Nephron progenitor cell (in vitro differentiated cells): Measurements from ENCODE around the gene ITGAE.

Source experiments
- DNase-seq: peaks from one replicate; pipeline ENCODE4 v3.0.0; 2021
- H3K27ac Mint-ChIP-seq: 2 replicates; pipeline ENCODE4 v1.8.0; 2021; ENCODE audit warnings: mild to moderate bottlenecking, moderate library complexity, mixed read lengths
- H3K27me3 Mint-ChIP-seq: 2 replicates; pipeline ENCODE4 v1.8.0; 2021; ENCODE audit warnings: mild to moderate bottlenecking, low read depth, mixed read lengths; ENCODE audit not compliant: poor library complexity
- H3K36me3 Mint-ChIP-seq: 2 replicates; pipeline ENCODE4 v1.8.0; 2021; ENCODE audit warnings: low read depth, mixed read lengths
- H3K4me1 Mint-ChIP-seq: 2 replicates; pipeline ENCODE4 v1.8.0; 2021; ENCODE audit warnings: mixed read lengths
- H3K4me3 Mint-ChIP-seq: 2 replicates; pipeline ENCODE4 v1.8.0; 2021; ENCODE audit warnings: mild to moderate bottlenecking, moderate library complexity, mixed read lengths
- H3K9me3 Mint-ChIP-seq: 2 replicates; pipeline ENCODE4 v1.8.0; 2021; ENCODE audit warnings: mild to moderate bottlenecking, moderate library complexity, mixed read lengths
- TF ChIP-seq, protein P1 (sequence below): fragments of 200-600 bp; sonication (generic); IDR thresholded peaks from 2 replicates; pipeline ENCODE4 v1.5.0; 2021; ENCODE audit warnings: antibody characterized with exemption

ITGAE gene

DNA sequence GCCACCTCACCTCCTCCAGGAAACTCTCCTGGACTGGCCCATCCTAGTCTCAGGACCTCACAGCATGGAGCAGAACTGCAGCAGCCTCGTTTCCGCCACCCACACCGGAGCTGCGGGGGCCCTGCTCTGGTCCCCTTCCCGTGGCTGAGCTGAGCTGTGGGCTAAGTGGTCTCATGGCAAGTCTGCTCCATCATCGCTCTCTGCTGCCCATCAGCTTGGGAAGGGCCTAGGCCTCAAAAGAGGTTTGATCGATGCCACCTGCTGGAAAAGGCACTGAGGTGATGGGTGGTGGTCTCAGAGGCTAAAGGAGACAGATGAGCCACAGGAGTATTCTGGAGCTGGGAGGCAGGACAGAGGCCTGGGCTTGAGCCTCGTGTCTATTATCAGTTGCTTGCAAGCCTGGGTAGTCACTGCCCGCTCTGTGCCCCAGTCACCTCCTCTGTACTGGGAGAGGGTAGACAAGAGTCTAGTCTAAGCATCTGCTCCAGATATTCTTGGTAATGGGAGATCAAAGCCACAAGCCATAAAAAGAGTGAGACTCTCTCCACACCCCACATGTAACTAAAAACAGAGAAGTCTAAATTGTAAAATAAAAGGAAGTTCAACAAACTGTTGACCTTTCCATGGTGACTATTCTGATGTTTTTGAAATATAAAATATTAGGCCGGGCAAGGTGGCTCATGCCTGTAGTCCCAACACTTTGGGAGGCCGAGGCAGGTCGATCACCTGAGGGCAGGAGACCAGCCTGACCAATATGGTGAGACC lies 1.6 kb downstream of the ITGAE start:
- H3K4me1 Mint-ChIP-seq: peaks cover 60% of the 10 kb centered on the region
- no peak for DNase-seq
- H3K27ac Mint-ChIP-seq: peak overlapping the region; percentile 69
- H3K4me3 Mint-ChIP-seq: no peak overlapping the region
- peaks cover 4% of the 10 kb centered on the region for H3K36me3 Mint-ChIP-seq
- TF ChIP-seq, protein P1, sequence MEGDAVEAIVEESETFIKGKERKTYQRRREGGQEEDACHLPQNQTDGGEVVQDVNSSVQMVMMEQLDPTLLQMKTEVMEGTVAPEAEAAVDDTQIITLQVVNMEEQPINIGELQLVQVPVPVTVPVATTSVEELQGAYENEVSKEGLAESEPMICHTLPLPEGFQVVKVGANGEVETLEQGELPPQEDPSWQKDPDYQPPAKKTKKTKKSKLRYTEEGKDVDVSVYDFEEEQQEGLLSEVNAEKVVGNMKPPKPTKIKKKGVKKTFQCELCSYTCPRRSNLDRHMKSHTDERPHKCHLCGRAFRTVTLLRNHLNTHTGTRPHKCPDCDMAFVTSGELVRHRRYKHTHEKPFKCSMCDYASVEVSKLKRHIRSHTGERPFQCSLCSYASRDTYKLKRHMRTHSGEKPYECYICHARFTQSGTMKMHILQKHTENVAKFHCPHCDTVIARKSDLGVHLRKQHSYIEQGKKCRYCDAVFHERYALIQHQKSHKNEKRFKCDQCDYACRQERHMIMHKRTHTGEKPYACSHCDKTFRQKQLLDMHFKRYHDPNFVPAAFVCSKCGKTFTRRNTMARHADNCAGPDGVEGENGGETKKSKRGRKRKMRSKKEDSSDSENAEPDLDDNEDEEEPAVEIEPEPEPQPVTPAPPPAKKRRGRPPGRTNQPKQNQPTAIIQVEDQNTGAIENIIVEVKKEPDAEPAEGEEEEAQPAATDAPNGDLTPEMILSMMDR: no peak
- no peaks in the 10 kb centered on the region for H3K9me3 Mint-ChIP-seq
- peaks cover 10% of the 10 kb centered on the region for H3K27me3 Mint-ChIP-seq

DNA sequence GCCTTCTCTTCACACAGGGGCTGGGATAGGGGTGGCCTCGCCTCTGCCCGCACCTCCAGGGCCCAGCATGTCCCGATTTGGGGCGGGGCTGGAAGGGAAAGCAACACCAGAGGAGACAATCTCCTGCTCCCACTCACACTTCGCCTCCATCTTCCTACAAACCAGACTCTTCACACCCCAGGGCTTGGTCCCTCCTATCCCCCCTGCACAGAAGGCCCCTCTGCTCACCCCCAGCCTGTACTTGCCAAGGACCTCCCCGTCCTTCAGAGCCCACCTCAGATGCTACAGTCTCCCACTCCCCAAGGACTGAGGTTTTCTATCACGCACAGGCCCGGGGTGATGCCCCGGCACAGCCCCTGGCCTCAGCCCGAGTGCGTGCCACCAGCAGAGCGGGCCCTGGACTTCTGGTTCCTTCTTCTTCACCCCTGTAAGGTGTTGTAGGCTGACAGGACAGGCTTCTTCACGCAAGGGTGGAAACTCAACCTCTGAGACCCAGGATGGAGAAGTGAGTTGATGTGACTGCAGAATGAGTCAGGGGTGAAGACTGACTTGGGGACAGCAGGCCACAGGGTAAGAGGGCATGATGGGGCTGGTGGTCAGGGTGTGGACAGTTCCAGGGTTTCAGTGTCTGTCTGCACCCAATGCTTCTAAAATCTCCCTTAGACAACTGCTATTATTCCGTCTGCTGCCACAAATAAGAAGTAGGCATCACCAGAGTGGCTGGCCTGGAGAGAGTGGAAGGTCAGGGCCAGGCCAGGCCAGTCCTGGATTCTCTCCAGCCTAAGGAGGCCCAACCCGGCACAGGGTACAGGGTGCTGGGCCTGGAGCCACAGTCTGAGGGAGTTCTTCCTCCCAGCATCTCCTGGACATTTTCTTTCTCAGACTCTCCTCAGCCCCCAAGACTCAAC lies 2.5 kb downstream of the ITGAE start:
- peaks cover 55% of the 10 kb centered on the region for H3K4me1 Mint-ChIP-seq
- no peak overlapping the region for H3K4me3 Mint-ChIP-seq
- H3K9me3 Mint-ChIP-seq: no peaks in the 10 kb centered on the region
- peaks cover 4% of the 10 kb centered on the region for H3K36me3 Mint-ChIP-seq
- peaks cover 10% of the 10 kb centered on the region for H3K27me3 Mint-ChIP-seq
- peak overlapping the region; percentile 64 for H3K27ac Mint-ChIP-seq
- DNase-seq: no peak
- TF ChIP-seq, protein P1: no peak

DNA sequence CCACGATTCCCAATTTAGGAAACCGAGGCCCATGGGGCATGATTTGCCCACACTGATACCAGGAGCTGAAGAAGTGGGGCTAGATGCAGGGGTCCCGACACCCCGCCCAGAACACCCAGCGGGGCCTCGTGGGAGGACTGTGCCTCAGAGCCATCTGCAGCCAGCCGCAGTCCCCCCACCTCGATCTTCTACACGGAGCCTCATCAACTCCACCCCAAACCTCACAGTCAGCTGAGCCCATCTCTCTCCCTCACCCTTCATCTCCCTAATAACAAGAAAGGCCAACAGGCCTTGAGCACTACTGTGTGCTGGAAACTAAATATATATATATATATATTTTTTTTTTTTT lies 4.2 kb downstream of the ITGAE start:
- peaks cover 41% of the 10 kb centered on the region for H3K4me1 Mint-ChIP-seq
- peaks cover 10% of the 10 kb centered on the region for H3K27me3 Mint-ChIP-seq
- TF ChIP-seq, protein P1: no peak
- no peaks in the 10 kb centered on the region for H3K9me3 Mint-ChIP-seq
- peak overlapping the region; percentile 34 for H3K27ac Mint-ChIP-seq
- H3K36me3 Mint-ChIP-seq: no peaks in the 10 kb centered on the region
- H3K4me3 Mint-ChIP-seq: no peak overlapping the region
- DNase-seq: no peak

DNA sequence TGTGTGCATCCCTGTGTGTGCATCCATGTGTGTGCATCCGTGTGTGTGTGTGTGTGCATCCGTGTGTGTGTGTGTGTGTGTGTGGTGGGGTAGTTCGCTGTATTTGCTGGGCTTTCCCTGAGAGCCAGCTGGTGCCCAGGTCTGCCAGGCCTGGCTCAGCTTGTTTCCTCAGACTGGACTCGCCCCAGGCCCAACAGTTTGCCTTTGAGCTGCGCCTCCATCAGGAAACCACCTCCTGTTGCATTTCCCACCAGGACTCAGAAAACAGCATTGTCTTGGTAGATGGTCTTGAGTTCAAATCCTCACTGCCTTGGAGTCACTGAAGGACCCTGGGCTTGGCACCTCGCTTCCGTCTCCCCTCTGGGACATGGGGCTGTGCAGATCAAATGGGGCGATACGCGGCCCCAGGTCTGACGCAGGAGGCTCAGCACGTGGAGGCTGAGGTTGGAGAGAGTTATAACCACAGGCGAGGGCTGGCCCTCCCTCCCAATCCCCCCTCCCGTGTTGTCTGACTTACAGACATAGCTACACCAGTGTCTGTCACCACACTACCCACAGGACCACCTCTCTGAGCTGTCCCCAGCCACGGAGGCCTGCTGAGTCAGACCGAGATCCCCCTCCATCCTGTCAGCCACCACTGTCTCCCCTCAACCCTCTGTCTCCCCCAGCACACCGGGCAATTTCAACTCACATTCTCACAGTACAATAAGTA lies 4.7 kb downstream of the ITGAE start:
- H3K4me1 Mint-ChIP-seq: peaks cover 41% of the 10 kb centered on the region

DNA sequence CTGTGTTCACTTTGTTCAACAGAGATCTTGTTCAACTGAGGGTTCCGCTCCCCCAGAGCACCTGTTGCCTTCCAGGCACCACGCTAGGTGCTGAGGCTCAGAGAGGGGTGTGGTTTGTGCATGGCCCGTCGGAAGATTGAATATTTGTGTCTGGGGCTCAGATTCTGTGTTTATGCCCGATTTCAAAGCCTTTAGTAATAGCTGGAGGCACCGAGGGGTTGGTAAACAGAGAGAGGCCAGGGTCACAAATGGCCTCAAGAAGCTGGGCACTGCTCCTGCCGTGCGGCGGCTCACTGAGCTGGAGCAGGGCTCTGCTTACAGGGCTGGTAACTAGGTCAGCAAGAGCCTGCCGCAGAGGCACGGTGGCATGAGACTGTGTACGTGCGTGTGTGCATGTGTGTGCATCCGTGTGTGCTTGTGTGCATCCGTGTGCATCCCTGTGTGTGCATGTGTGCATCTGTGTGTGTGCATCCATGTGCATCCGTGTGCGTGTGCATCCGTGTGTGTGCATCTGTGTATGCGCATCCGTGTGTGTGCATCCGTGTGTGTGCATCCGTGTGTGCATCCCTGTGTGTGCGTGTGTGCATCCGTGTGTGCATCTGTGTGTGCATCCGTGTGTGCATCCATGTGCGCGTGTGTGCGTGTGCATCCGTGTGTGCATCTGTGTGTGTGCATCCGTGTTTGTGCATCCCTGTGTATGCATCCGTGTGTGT lies 5.4 kb downstream of the ITGAE start:
- TF ChIP-seq, protein P1: no peak
- H3K4me3 Mint-ChIP-seq: no peak overlapping the region
- peak overlapping the region; percentile 83 for H3K27ac Mint-ChIP-seq
- peaks cover 9% of the 10 kb centered on the region for H3K27me3 Mint-ChIP-seq
- H3K36me3 Mint-ChIP-seq: no peaks in the 10 kb centered on the region
- no peaks in the 10 kb centered on the region for H3K9me3 Mint-ChIP-seq
- H3K4me1 Mint-ChIP-seq: peaks cover 36% of the 10 kb centered on the region
- no peak for DNase-seq

More for the DNA sequence above, 4.7 kb downstream of the ITGAE start:
- H3K9me3 Mint-ChIP-seq: no peaks in the 10 kb centered on the region
- H3K27me3 Mint-ChIP-seq: peaks cover 10% of the 10 kb centered on the region
- no peak for DNase-seq
- H3K4me3 Mint-ChIP-seq: no peak overlapping the region
- H3K36me3 Mint-ChIP-seq: no peaks in the 10 kb centered on the region
- peak overlapping the region; percentile 34 for H3K27ac Mint-ChIP-seq
- TF ChIP-seq, protein P1: no peak
